AG09319 (cell line): Measurements from ENCODE around the gene CHMP1B.

Source experiments
- DNase-seq: peaks from one replicate; pipeline ENCODE4 v3.0.0-alpha.2; 2010; ENCODE audit warnings: low read depth; ENCODE audit errors: extremely low read depth
- CTCF ChIP-seq: IDR thresholded peaks from 2 replicates; pipeline ENCODE4 v1.5.1; 2011; ENCODE audit warnings: low read depth, mild to moderate bottlenecking, inconsistent platforms, low read length, moderate library complexity

The CHMP1B gene

DNA sequence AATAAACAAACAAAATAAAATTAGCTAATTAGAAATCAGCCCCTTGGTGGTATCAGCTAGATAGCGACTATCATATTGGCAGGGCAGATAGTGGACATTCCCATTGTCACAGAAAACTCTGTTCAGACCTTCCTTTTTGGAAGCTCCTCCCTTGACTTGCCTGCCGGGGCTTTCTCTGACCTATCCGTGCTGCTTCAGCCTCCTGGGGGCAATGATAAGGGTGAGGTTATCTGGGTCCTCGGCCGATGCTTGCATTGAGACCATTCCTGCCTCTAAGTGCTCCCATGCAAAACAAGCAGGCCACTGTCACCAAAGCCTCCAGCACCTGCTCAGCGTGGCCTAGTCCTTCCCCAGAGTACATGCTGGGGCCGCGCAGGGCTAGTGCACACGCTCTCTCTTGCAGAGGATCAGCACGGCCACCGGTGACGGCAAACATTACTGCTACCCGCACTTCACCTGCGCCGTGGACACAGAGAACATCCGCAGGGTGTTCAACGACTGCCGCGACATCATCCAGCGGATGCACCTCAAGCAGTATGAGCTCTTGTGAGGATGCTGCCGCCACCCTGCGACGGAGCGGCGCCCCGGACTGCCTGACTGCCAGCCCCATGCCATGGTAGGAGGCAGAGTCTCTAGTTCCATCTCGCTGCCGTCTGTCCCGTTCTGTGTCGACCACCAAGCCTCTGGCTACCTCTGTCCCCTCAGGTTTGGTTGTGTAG, 29.5 kb downstream of the CHMP1B start:
- DNase-seq, result no peak
- TF ChIP-seq CTCF, result no peak

GRCh38 chr18:11882636-11883035, 31.4 kb downstream of the CHMP1B start:
- TF ChIP-seq CTCF, result no peak
- no peak for DNase-seq

GRCh38 chr18:11883153-11883552, 31.9 kb downstream of the CHMP1B start:
- DNase-seq, result no peak
- no peak for TF ChIP-seq CTCF

GRCh38 chr18:11884396-11885030, 33.3 kb downstream of the CHMP1B start:
- no peak for DNase-seq
- no peak for TF ChIP-seq CTCF

GRCh38 chr18:11885278-11885947, 34.2 kb downstream of the CHMP1B start:
- no peak for DNase-seq
- no peak for TF ChIP-seq CTCF

DNA sequence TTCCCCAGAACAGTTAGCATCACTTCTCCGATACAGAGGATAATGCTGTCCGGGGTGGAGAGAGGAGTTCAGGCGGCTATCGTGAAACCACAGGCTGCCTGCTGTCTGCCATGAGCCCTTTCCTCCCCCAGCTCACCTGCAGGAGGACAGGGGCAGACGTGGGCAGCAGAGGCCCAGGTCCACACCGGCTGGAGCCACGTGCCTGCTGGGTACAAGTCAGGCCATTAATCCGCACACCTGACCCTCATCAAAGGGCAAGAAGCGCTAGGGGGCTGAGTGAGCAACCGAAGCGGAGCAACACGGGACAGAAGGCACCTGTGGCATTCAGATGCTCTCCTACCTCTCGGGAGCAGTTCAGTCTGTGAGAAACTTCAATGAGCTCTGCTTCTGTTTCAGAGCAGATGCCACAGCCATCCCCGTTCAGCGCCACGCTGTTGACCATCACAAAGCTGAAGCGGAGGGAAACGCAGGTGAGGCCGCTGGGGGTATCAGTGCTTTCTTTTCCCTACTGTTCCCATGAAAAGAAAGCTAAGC, 35.4 kb downstream of the CHMP1B start:
- DNase-seq, result no peak

More for the DNA sequence above, 35.4 kb downstream of the CHMP1B start:
- no peak for TF ChIP-seq CTCF
